Mesothelial cell of epicardium (in vitro differentiated cells): Measurements from ENCODE around the gene GNG14. TPM values are rescaled to one million over a fixed set of nuclear protein-coding genes. Genes with fewer than 3 reads are reported as not detected.

Experiments used
- DNase-seq, 2 experiments: peaks; one replicate each; pipeline ENCODE4 v3.0.0; 2021; ENCODE audit warnings: low spot score in 2 of 2; ENCODE audit not compliant: unreplicated experiment in 2 of 2
- H3K27ac Mint-ChIP-seq: 2 replicates; pipeline ENCODE4 v1.8.0; 2021; ENCODE audit warnings: mixed read lengths
- H3K27me3 Mint-ChIP-seq: 2 replicates; pipeline ENCODE4 v1.8.0; 2021; ENCODE audit warnings: low read depth, mixed read lengths
- H3K36me3 Mint-ChIP-seq: 2 replicates; pipeline ENCODE4 v1.8.0; 2021; ENCODE audit warnings: mixed read lengths
- H3K4me1 Mint-ChIP-seq: 2 replicates; pipeline ENCODE4 v1.8.0; 2021; ENCODE audit warnings: mixed read lengths
- H3K4me3 Mint-ChIP-seq: 2 replicates; pipeline ENCODE4 v1.8.0; 2021; ENCODE audit warnings: mild to moderate bottlenecking, moderate library complexity, mixed read lengths
- H3K9me3 Mint-ChIP-seq: 2 replicates; pipeline ENCODE4 v1.8.0; 2021; ENCODE audit warnings: mixed read lengths
- total RNA-seq: library from RNA; stranded (reverse); gene quantifications from 3 replicates; pipeline ENCODE4 v1.2.1, GENCODE V29; 2021
- TF ChIP-seq, protein P1 (sequence below): fragments of 200-600 bp; sonication (generic); IDR thresholded peaks from one replicate; pipeline ENCODE4 v1.5.0; 2021; ENCODE audit warnings: antibody characterized with exemption; ENCODE audit not compliant: unreplicated experiment

GNG14 gene
- total RNA-seq, 1 donor from 2014 or later = not detected

DNA sequence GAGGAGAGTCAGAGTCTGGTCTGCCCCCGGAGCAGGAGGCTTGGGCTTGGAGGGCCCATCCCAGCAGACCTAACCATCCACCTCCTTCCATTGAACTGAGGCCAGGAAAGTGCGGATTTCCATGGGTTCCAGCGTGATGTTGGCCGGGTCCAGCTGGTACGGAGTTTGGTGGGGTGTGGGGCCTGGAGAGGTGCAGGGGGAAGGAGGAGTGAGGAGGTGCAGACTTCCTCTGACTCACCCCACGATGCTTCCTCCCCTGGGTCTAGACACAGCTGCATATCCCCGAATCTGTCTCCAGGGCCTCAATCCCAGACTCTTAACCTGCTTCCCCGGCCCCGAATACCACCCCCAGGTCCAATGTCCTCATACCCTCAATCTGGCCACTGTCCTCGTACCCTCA is 41.2 kb upstream of the GNG14 start:
- H3K27me3 Mint-ChIP-seq = no peaks in the 10 kb centered on the region
- DNase-seq = no peak
- H3K4me1 Mint-ChIP-seq = no peaks in the 10 kb centered on the region
- H3K4me3 Mint-ChIP-seq = no peak overlapping the region
- H3K27ac Mint-ChIP-seq = no peak overlapping the region
- no peaks in the 10 kb centered on the region for H3K9me3 Mint-ChIP-seq
- TF ChIP-seq, protein P1, sequence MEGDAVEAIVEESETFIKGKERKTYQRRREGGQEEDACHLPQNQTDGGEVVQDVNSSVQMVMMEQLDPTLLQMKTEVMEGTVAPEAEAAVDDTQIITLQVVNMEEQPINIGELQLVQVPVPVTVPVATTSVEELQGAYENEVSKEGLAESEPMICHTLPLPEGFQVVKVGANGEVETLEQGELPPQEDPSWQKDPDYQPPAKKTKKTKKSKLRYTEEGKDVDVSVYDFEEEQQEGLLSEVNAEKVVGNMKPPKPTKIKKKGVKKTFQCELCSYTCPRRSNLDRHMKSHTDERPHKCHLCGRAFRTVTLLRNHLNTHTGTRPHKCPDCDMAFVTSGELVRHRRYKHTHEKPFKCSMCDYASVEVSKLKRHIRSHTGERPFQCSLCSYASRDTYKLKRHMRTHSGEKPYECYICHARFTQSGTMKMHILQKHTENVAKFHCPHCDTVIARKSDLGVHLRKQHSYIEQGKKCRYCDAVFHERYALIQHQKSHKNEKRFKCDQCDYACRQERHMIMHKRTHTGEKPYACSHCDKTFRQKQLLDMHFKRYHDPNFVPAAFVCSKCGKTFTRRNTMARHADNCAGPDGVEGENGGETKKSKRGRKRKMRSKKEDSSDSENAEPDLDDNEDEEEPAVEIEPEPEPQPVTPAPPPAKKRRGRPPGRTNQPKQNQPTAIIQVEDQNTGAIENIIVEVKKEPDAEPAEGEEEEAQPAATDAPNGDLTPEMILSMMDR = no peak
- H3K36me3 Mint-ChIP-seq = peaks cover 11% of the 10 kb centered on the region

DNA sequence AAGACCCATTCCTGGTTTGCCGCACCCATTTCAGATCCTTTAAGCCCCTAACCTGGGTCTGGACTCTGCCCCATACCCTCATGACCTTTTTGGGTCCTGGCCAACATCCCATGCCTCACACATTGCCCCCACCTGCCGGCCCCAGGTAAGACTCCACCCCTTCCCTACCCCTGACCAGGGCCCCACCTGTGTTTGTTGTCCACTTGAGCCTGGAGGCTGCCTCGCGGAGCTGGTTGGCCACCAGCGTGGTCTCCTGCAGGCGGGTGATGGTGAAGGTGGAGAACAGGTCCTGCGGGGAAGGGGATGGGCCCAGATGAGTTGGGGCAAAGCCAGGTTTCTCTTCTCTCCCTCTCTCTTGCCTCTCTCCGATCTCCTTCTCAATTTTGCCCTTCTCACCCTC is 40.8 kb upstream of the GNG14 start:
- DNase-seq = no peak
- no peaks in the 10 kb centered on the region for H3K9me3 Mint-ChIP-seq
- H3K4me3 Mint-ChIP-seq = no peak overlapping the region
- H3K27me3 Mint-ChIP-seq = no peaks in the 10 kb centered on the region
- peaks cover 15% of the 10 kb centered on the region for H3K36me3 Mint-ChIP-seq
- TF ChIP-seq, protein P1 = no peak
- H3K4me1 Mint-ChIP-seq = no peaks in the 10 kb centered on the region
- H3K27ac Mint-ChIP-seq = no peak overlapping the region

DNA sequence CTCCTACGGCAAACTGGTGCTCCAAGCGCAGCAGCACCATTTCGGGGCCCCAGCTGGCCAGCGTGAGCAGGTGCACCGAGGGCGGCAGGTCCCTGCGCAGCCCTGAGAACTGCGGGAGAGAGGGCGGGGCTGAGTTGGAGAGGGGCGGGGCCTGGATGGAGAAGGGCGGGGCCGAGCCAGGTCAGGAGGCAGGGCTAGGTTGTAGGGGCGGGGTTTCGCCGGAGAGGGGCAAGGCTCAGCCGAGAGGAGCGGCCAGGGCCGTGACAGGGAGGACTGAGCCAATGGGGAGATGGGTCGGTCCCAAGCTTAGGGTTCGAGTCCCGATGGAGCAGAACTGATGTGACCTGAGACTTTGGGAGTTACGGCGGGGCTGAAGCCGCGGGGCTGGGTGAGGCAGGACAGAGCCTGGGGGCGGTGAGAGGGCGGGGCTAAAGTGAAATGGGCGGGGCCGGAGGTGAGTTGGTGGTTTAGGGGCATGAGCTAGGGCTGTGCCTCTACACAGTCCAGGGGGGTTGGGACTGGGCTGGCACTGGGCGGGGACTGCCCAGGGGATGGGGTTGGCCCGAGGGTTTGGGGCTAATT is 40.2 kb upstream of the GNG14 start:
- H3K36me3 Mint-ChIP-seq = peaks cover 15% of the 10 kb centered on the region
- H3K27me3 Mint-ChIP-seq = no peaks in the 10 kb centered on the region
- no peak for DNase-seq
- no peaks in the 10 kb centered on the region for H3K4me1 Mint-ChIP-seq
- no peak overlapping the region for H3K4me3 Mint-ChIP-seq
- TF ChIP-seq, protein P1 = no peak
- H3K9me3 Mint-ChIP-seq = no peaks in the 10 kb centered on the region
- H3K27ac Mint-ChIP-seq = no peak overlapping the region

GRCh38 chr19:12648088-12648487 is 39.7 kb upstream of the GNG14 start:
- H3K27ac Mint-ChIP-seq = no peak overlapping the region
- no peaks in the 10 kb centered on the region for H3K9me3 Mint-ChIP-seq
- no peak for DNase-seq
- H3K36me3 Mint-ChIP-seq = peaks cover 15% of the 10 kb centered on the region
- no peaks in the 10 kb centered on the region for H3K4me1 Mint-ChIP-seq
- no peaks in the 10 kb centered on the region for H3K27me3 Mint-ChIP-seq
- H3K4me3 Mint-ChIP-seq = no peak overlapping the region
- TF ChIP-seq, protein P1 = no peak

GRCh38 chr19:12649941-12650340 is 37.9 kb upstream of the GNG14 start:
- Mint-ChIP-seq H3K9me3 (no peaks in the 10 kb centered on the region), H3K4me1 (no peaks in the 10 kb centered on the region), H3K4me3 (no peak overlapping the region), H3K27me3 (no peaks in the 10 kb centered on the region), H3K27ac (no peak overlapping the region), H3K36me3 (peaks cover 17% of the 10 kb centered on the region)
- TF ChIP-seq, protein P1 = no peak
- no peak for DNase-seq

DNA sequence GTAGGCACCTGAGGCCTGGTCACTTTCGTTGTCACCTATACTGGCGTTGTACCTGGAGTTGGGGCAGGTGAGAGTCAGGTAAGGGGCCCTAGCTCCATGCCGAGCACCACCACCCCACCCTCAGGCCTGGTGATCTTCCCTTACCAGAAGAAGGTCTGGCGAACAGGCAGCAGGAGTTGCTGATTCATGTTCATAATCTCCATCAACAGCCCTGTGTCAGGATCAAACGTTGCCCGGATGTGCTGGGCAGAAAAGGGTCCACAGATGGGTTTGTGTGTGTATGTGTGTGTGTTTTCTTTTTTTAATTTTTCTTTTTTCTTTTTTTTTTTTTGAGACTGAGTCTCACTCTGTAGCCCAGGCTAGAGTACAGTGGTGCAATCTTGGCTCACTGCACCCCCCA is 35.6 kb upstream of the GNG14 start:
- peaks cover 32% of the 10 kb centered on the region for H3K36me3 Mint-ChIP-seq
- H3K4me1 Mint-ChIP-seq = no peaks in the 10 kb centered on the region
- DNase-seq = no peak
- no peaks in the 10 kb centered on the region for H3K27me3 Mint-ChIP-seq
- TF ChIP-seq, protein P1 = no peak
- no peak overlapping the region for H3K27ac Mint-ChIP-seq
- no peaks in the 10 kb centered on the region for H3K9me3 Mint-ChIP-seq
- H3K4me3 Mint-ChIP-seq = no peak overlapping the region
